GM12878 (cell line): ENCODE results near the gene RPS8. TPM values are rescaled to one million over a fixed set of nuclear protein-coding genes. Genes with fewer than 3 reads are reported as not detected.

Experiments
- ATAC-seq: fragments of 200-7000 bp; cut with Tn5 transposase; 3 replicates; pipeline ENCODE4 v1.9.1; 2020; ENCODE audit warnings: mild to moderate bottlenecking, moderate library complexity
- BruUV-seq: library from RNA; stranded (reverse); fragments of 400-500 nt; replicated peaks from 2 replicates; lab custom pipeline; 2021; lab: Mats Ljungman, UMichigan
- CTCF ChIA-PET: fragments of 300-600 bp; sonication (Branson Sonifier 250); formaldehyde crosslinking; extraction: SDS; loops from one replicate; lab custom pipeline; 2021; ENCODE audit warnings: inconsistent platforms; lab: Yijun Ruan, JAX
- POLR2A ChIA-PET: fragments of 350-600 bp; formaldehyde crosslinking; extraction: SDS; loops from one replicate; lab custom pipeline; 2021; ENCODE audit warnings: inconsistent platforms; lab: Charles Lee
- RAD21 ChIA-PET: fragments of 300-600 bp; sonication (Branson Sonifier 250); formaldehyde crosslinking; loops from one replicate; lab custom pipeline; 2023; ENCODE audit warnings: antibody characterized with exemption; ENCODE audit not compliant: unreplicated experiment; lab: Charles Lee
- SMC1A ChIA-PET: fragments of 300-600 bp; sonication (Branson Sonifier 250); formaldehyde crosslinking; loops from one replicate; lab custom pipeline; 2023; ENCODE audit not compliant: unreplicated experiment, uncharacterized antibody; lab: Charles Lee
- DNase-seq: peaks from one replicate; pipeline ENCODE4 v3.0.0-alpha.2; 2011; ENCODE audit warnings: low read depth, low spot score
- FAIRE-seq: peaks from 3 replicates; lab custom pipeline; 2011; peaks lifted over from hg19 to GRCh38; lab: Jason Lieb, UNC
- H2AFZ ChIP-seq: 2 replicates; pipeline ENCODE4 v1.6.0; 2011; ENCODE audit warnings: low read depth, low read length, control low read depth; ENCODE audit not compliant: control insufficient read depth
- H3K27ac ChIP-seq: 2 replicates; pipeline ENCODE4 v1.5.1; 2011; ENCODE audit warnings: control low read depth; ENCODE audit not compliant: control insufficient read depth, insufficient read depth
- H3K27me3 ChIP-seq, 2 experiments: replicated peaks in 1 of 2; 2 replicates each; pipeline versions ENCODE4 v1.6.0 to v1.6.1; 2011; ENCODE audit warnings: low read length in 1 of 2; ENCODE audit not compliant: control insufficient read depth in 2 of 2, insufficient read depth in 2 of 2
- H3K36me3 ChIP-seq, 2 experiments: 2 replicates each; pipeline ENCODE4 v1.5.1; 2011; ENCODE audit warnings: low read length in 1 of 2; ENCODE audit not compliant: control insufficient read depth in 2 of 2, insufficient read depth in 2 of 2
- H3K4me1 ChIP-seq: 2 replicates; pipeline ENCODE4 v1.6.1; 2011; ENCODE audit warnings: mild to moderate bottlenecking, low read length, moderate library complexity, mixed read lengths; ENCODE audit not compliant: control insufficient read depth, insufficient read depth
- H3K4me2 ChIP-seq: 2 replicates; pipeline ENCODE4 v1.6.0; 2011; ENCODE audit warnings: control low read depth; ENCODE audit not compliant: control insufficient read depth, insufficient read depth
- H3K4me3 ChIP-seq: fragments of 200-600 bp; sonication (generic); 2 replicates; pipeline ENCODE4 v1.5.1; 2016
- H3K79me2 ChIP-seq: 2 replicates; pipeline ENCODE4 v1.6.0; 2011; ENCODE audit warnings: low read length; ENCODE audit not compliant: control insufficient read depth, insufficient read depth
- H3K9ac ChIP-seq: 2 replicates; pipeline ENCODE4 v1.8.0; 2011; ENCODE audit warnings: low read length, control low read depth, mixed read lengths; ENCODE audit not compliant: control insufficient read depth, insufficient read depth
- H3K9me3 ChIP-seq: replicated peaks from 3 replicates; pipeline ENCODE4 v1.5.1; 2011; ENCODE audit warnings: mild to moderate bottlenecking, low read length; ENCODE audit not compliant: control insufficient read depth, insufficient read depth
- H4K20me1 ChIP-seq: 2 replicates; pipeline ENCODE4 v1.6.0; 2011; ENCODE audit not compliant: control insufficient read depth, insufficient read depth
- CHD2 ChIP-seq: IDR thresholded peaks from 2 replicates; pipeline ENCODE4 v1.6.1; 2011; ENCODE audit warnings: low read depth, low read length, improper control_type of control experiment, borderline replicate concordance
- CTCF ChIP-seq, 3 experiments: IDR thresholded peaks in 2 of 3; conservative IDR thresholded peaks in 1 of 3; 2 replicates each; pipeline ENCODE4 v1.5.1; 2011; ENCODE audit warnings: low read depth in 3 of 3, low read length in 3 of 3, mild to moderate bottlenecking in 3 of 3, control low read depth in 2 of 3, moderate library complexity in 2 of 3, inconsistent platforms in 1 of 3, mixed read lengths in 1 of 3; ENCODE audit not compliant: control insufficient read depth in 2 of 3, insufficient read depth in 1 of 3; ENCODE audit errors: extremely low read depth in 1 of 3
- EGR1 ChIP-seq, 2 experiments: IDR thresholded peaks; 1 replicate in 1 of 2; 2 replicates in 1 of 2; pipeline ENCODE4 v1.6.1; 2011 to 2012; ENCODE audit warnings: low read depth in 2 of 2, low read length in 2 of 2, borderline replicate concordance in 1 of 2, mild to moderate bottlenecking in 1 of 2, moderate library complexity in 1 of 2
- EP300 ChIP-seq, 2 experiments: fragments of 150-350 bp in 1 of 2; IDR thresholded peaks; 2 replicates each; pipeline ENCODE4 v1.6.1; 2011 to 2012; ENCODE audit warnings: low read depth in 2 of 2, low read length in 2 of 2, borderline replicate concordance in 1 of 2, improper control_type of control experiment in 1 of 2, inconsistent platforms in 1 of 2; ENCODE audit not compliant: control insufficient read depth in 1 of 2
- FOS ChIP-seq: IDR thresholded peaks from 3 replicates; pipeline ENCODE4 v1.6.1; 2011; ENCODE audit warnings: borderline replicate concordance; ENCODE audit not compliant: insufficient read length; ENCODE audit errors: extremely low read depth
- HDAC2 ChIP-seq: fragments of 200-600 bp; sonication (generic); IDR thresholded peaks from 2 replicates; pipeline ENCODE4 v1.6.1; 2017
- KLF5 ChIP-seq: fragments of 450-650 bp; IDR thresholded peaks from 2 replicates; pipeline ENCODE4 v1.6.1; 2014; ENCODE audit warnings: mild to moderate bottlenecking; ENCODE audit not compliant: partially characterized antibody
- MXI1 ChIP-seq: fragments of 150-350 bp; IDR thresholded peaks from 2 replicates; pipeline ENCODE4 v1.6.1; 2011; ENCODE audit warnings: low read depth, mild to moderate bottlenecking, inconsistent platforms, low read length, improper control_type of control experiment
- PML ChIP-seq: IDR thresholded peaks from 2 replicates; pipeline ENCODE4 v1.6.1; 2012; ENCODE audit warnings: low read length, inconsistent platforms
- POLR2AphosphoS5 ChIP-seq: IDR thresholded peaks from 2 replicates; pipeline ENCODE4 v1.6.1; 2011; ENCODE audit warnings: mild to moderate bottlenecking, low read length, inconsistent platforms
- SMAD1 ChIP-seq: fragments of 450-650 bp; IDR thresholded peaks from 2 replicates; pipeline ENCODE4 v1.6.1; 2018; ENCODE audit warnings: mild to moderate bottlenecking, low read depth; ENCODE audit not compliant: partially characterized antibody
- SRF ChIP-seq, 2 experiments: IDR thresholded peaks; 2 replicates each; pipeline ENCODE4 v1.6.1; 2011; ENCODE audit warnings: low read depth in 2 of 2, low read length in 2 of 2, mild to moderate bottlenecking in 1 of 2, moderate library complexity in 1 of 2
- TAF1 ChIP-seq: IDR thresholded peaks from 2 replicates; pipeline ENCODE4 v1.6.1; 2011; ENCODE audit warnings: mild to moderate bottlenecking, low read depth, low read length, borderline replicate concordance
- ZBTB11 ChIP-seq: fragments of 450-650 bp; formaldehyde crosslinking; IDR thresholded peaks from 2 replicates; pipeline ENCODE4 v1.5.0; 2022; ENCODE audit warnings: mild to moderate bottlenecking, missing genetic modification characterization
- ZNF274 ChIP-seq: IDR thresholded peaks from one replicate; pipeline ENCODE4 v1.8.0; 2011; ENCODE audit not compliant: insufficient read length, insufficient read depth
- WGBS: methylation state at CpG from one replicate; pipeline ENCODE4 v1.1.6; 2016; ENCODE audit warnings: low lambda C conversion rate; ENCODE audit not compliant: insufficient replicate concordance, insufficient coverage; ENCODE audit errors: missing lambda C conversion rate; 5-methylcytosine and 5-hydroxymethylcytosine counted together
- in situ Hi-C: fragments of 300-500 bp; cut with MboI; formaldehyde crosslinking; loops from 9 replicates; pipeline ENCODE4 v1.14.3; 2018; ENCODE audit warnings: mixed read lengths
- intact Hi-C: fragments of 100-400 bp; cut with micrococcal nuclease; formaldehyde crosslinking; loops from one replicate; pipeline ENCODE4 v1.14.2; 2022; ENCODE audit not compliant: unreplicated experiment
- polyA plus RNA-seq, 11 experiments: library from polyadenylated mRNA; depleted of rRNA in 4 of 11; unstranded in 6 of 11; stranded (reverse) in 5 of 11; fragments of >200 nt; fragmentation: Nextera tagmentation in 4 of 11; fragmentation: Illumina TruSeq in 1 of 11; extraction: Ambion mirVana in 4 of 11; extraction: Trizol in 1 of 11; gene quantifications; 1 replicate in 1 of 11; 2 replicates in 10 of 11; pipeline versions ENCODE4 v1.2.1 to v1.2.3, GENCODE V29; 2011 to 2016; ENCODE audit warnings: inconsistent platforms in 2 of 11, missing spikeins in 2 of 11, low read depth in 1 of 11
- total RNA-seq, 4 experiments: library from RNA; depleted of rRNA in 3 of 4; stranded (reverse); fragments of >200 nt in 3 of 4; fragmentation: Illumina TruSeq in 1 of 4; extraction: Trizol in 1 of 4; gene quantifications; 2 replicates each; pipeline versions ENCODE4 v1.2.1 to v1.2.3, GENCODE V29; 2013 to 2021

The RPS8 gene
- total and polyA plus RNA-seq, 10 of the 15 experiments (the other 5 are each of a cell fraction or from before 2014, with no cell fraction given), result 1,296 to 3,461 (median 2,877) TPM

- in situ Hi-C loops, result loop anchor here (10.0 kb wide), 1 partner anchor 755 kb away; the partner anchor contains the start of gene TESK2
- FAIRE-seq (peak; percentile 91), DNase-seq (peak; percentile 91), ATAC-seq (peak; percentile 99)
- POLR2A ChIA-PET, result interaction anchor here (0.9 to 1.9 kb wide), 4 partner anchors 9 to 654 kb away, joined by 3 to 5 read pairs (median 4); partner anchors contain the start of gene RNU5D-1
- Histone ChIP-seq H3K9me3 (no peaks in the 10 kb centered on the region), H3K27ac (peak within 1 kb of the TSS; percentile 96), H3K79me2 (peaks cover 41% of the 10 kb centered on the region), H3K9ac (peak within 1 kb of the TSS; percentile 83), H4K20me1 (no peaks in the 10 kb centered on the region), H3K4me1 (no peaks in the 10 kb centered on the region; the same call in 1 of the 2 replicates), H3K27me3 (no peaks in the 10 kb centered on the region), H2AFZ (peak within 1 kb of the TSS; percentile 98), H3K4me3 (peak within 1 kb of the TSS; percentile 96), H3K36me3 (peaks cover 2 to 5% of the 10 kb centered on the region in 2 experiments; a peak in 3 of 4 replicates), H3K4me2 (peak within 1 kb of the TSS; percentile 60)
- intact Hi-C loops, result no loop called here
- WGBS, result under 1% methylated on average over 57 of the region's 57 CpGs
- CTCF ChIA-PET, result interaction anchor here (0.8 to 1.9 kb wide), 3 partner anchors 8 to 45 kb away, joined by 3 to 9 read pairs (median 4); partner anchors contain the start of gene RNU5D-1
- SMC1A ChIA-PET, result interaction anchor here (1.2 kb wide), 1 partner anchor 36 kb away, joined by 3 read pairs; no protein-coding TSS in a partner anchor
- RAD21 ChIA-PET, result no interaction called here
- no TSS peak for BruUV-seq
- TF ChIP-seq FOS (no peak), SMAD1 (peak; percentile 62), EP300 (IDR thresholded peaks at IDR 0.05; ENCODE audit: borderline replicate concordance in 1 of 2, control insufficient read depth in 1 of 2, low read depth in 2 of 2, low read length in 2 of 2) (0 out of 4 replicates have a peak, but pooled peaks of 1 of the 2 experiments have one; percentile 23), TAF1 (peak; percentile 71; the same call in 1 of the 2 replicates), CTCF (IDR thresholded peaks at IDR 0.05 in 2 of 3, conservative IDR thresholded peaks at IDR 0.05 in 1 of 3; ENCODE audit: control insufficient read depth in 2 of 3, extremely low read depth in 1 of 3, insufficient read depth in 1 of 3, low read depth in 3 of 3, low read length in 3 of 3) (no peak), CHD2 (no peak; the same call in 1 of the 2 replicates), KLF5 (peak; percentile 20), HDAC2 (no peak), ZBTB11 (CRISPR knock-in tag) (no peak), SRF (IDR thresholded peaks at IDR 0.05; ENCODE audit: low read depth in 2 of 2, low read length in 2 of 2) (peak in 1 of 2 experiments; percentile 63; a peak in 1 of 4 replicates), ZNF274 (no peak), POLR2AphosphoS5 (peak; percentile 96), EGR1 (IDR thresholded peaks at IDR 0.05; ENCODE audit: borderline replicate concordance in 1 of 2, low read depth in 2 of 2, low read length in 2 of 2) (peak; percentile 52 to 83; a peak in 2 of 3 replicates), MXI1 (peak; percentile 92), PML (peak; percentile 94)
These were observed 35.8 kb upstream of the RPS8 start, which contains the start of gene KIF2C for GRCh38 chr1:44739307-44740178. Gene KIF2C, plus strand, starts transcription at chr1:44739837. Its CDS starts 96 bp downstream, at chr1:44739933.
